HepG2 (cell line): Measurements from ENCODE around the gene GIMAP7. TPM values are rescaled to one million over a fixed set of nuclear protein-coding genes. Genes with fewer than 3 reads are reported as not detected.

Experiments
- ATAC-seq: fragments of 200-7000 bp; cut with Tn5 transposase; 3 replicates; pipeline ENCODE4 v1.9.1; 2020; ENCODE audit warnings: mild to moderate bottlenecking, moderate library complexity
- BruUV-seq: library from RNA; stranded (reverse); fragments of 400-500 nt; replicated peaks from 2 replicates; lab custom pipeline; 2021; lab: Mats Ljungman, UMichigan
- CTCF ChIA-PET: fragments of 300-600 bp; formaldehyde crosslinking; extraction: SDS; loops from one replicate; lab custom pipeline; 2021; ENCODE audit warnings: low total read pairs, inconsistent platforms, low intra/inter-chr PET ratio; lab: Yijun Ruan, JAX
- POLR2A ChIA-PET: fragments of 350-600 bp; sonication (Branson Sonifier 250); formaldehyde crosslinking; loops from one replicate; lab custom pipeline; 2020; ENCODE audit warnings: antibody characterized with exemption, inconsistent platforms; lab: Yijun Ruan, JAX
- DNase-seq: peaks from one replicate; pipeline ENCODE4 v3.0.0-alpha.2; 2015; ENCODE audit warnings: low spot score
- FAIRE-seq: peaks from 3 replicates; lab custom pipeline; 2011; peaks lifted over from hg19 to GRCh38; lab: Jason Lieb, UNC
- H2AFZ ChIP-seq: one replicate; pipeline ENCODE4 v1.6.1; 2011; ENCODE audit warnings: low read length, inconsistent platforms
- H3K27ac ChIP-seq: fragments of 300-600 bp; 3 replicates; pipeline ENCODE4 v1.8.0; 2011; ENCODE audit warnings: mixed run types, mild to moderate bottlenecking, mixed read lengths, low read length, inconsistent platforms; ENCODE audit not compliant: insufficient read depth; ENCODE audit errors: extremely low read length
- H3K27me3 ChIP-seq, 2 experiments: fragments of 200-600 bp in 1 of 2; 2 replicates in 1 of 2; 3 replicates in 1 of 2; pipeline versions ENCODE4 v1.6.0 to v1.8.0; 2011; ENCODE audit warnings: low read length in 2 of 2, mild to moderate bottlenecking in 2 of 2, moderate library complexity in 2 of 2, inconsistent platforms in 1 of 2; ENCODE audit not compliant: insufficient read depth in 2 of 2, control insufficient read depth in 1 of 2
- H3K36me3 ChIP-seq, 2 experiments: fragments of 200-600 bp in 1 of 2; replicated peaks in 1 of 2; 2 replicates in 1 of 2; 3 replicates in 1 of 2; pipeline versions ENCODE4 v1.5.1 to v1.8.0; 2011; ENCODE audit warnings: low read length in 2 of 2, inconsistent platforms in 1 of 2; ENCODE audit not compliant: insufficient read depth in 2 of 2, control insufficient read depth in 1 of 2
- H3K4me1 ChIP-seq: 2 replicates; pipeline ENCODE4 v1.5.1; 2012; ENCODE audit warnings: low read length, inconsistent platforms; ENCODE audit not compliant: insufficient read depth
- H3K4me2 ChIP-seq: 2 replicates; pipeline ENCODE4 v1.6.0; 2011; ENCODE audit warnings: low read depth, low read length, inconsistent platforms
- H3K4me3 ChIP-seq, 3 experiments: fragments of 200-600 bp in 1 of 3; sonication (generic), shearing (Covaris generic) in 1 of 3; replicated peaks in 1 of 3; 2 replicates each; pipeline ENCODE4 v1.5.1; 2011 to 2016; ENCODE audit warnings: low read length in 3 of 3, inconsistent platforms in 2 of 3, low read depth in 2 of 3, mild to moderate bottlenecking in 2 of 3, control low read depth in 1 of 3, mixed read lengths in 1 of 3; ENCODE audit not compliant: insufficient read depth in 1 of 3
- H3K79me2 ChIP-seq: one replicate; pipeline ENCODE4 v1.6.1; 2011; ENCODE audit warnings: low read length, inconsistent platforms; ENCODE audit not compliant: insufficient read depth
- H3K9ac ChIP-seq: 2 replicates; pipeline ENCODE4 v1.6.0; 2011; ENCODE audit warnings: mild to moderate bottlenecking, low read depth, low read length, inconsistent platforms; ENCODE audit not compliant: insufficient read depth
- H3K9me3 ChIP-seq: 2 replicates; pipeline ENCODE4 v1.5.1; 2012; ENCODE audit warnings: mild to moderate bottlenecking, low read length
- H4K20me1 ChIP-seq: 2 replicates; pipeline ENCODE4 v1.6.0; 2011; ENCODE audit warnings: inconsistent platforms, mild to moderate bottlenecking, low read length, moderate library complexity; ENCODE audit not compliant: insufficient read depth
- CEBPZ ChIP-seq: IDR thresholded peaks from 2 replicates; pipeline ENCODE4 v1.6.1; 2012; ENCODE audit warnings: low read length, improper control_type of control experiment
- GZF1 ChIP-seq: sonication (generic); formaldehyde crosslinking; IDR thresholded peaks from 2 replicates; pipeline ENCODE4 v1.5.1; 2020; ENCODE audit warnings: mild to moderate bottlenecking, missing genetic modification reagents
- HMGA1 ChIP-seq: sonication (generic); formaldehyde crosslinking; conservative IDR thresholded peaks from 2 replicates; pipeline ENCODE4 v1.4.0; 2020; ENCODE audit warnings: missing genetic modification reagents
- ONECUT2 ChIP-seq: sonication (generic); formaldehyde crosslinking; IDR thresholded peaks from 2 replicates; pipeline ENCODE4 v1.4.0; 2020; ENCODE audit warnings: missing genetic modification reagents
- RAD21 ChIP-seq: fragments of 450-650 bp; formaldehyde crosslinking; IDR thresholded peaks from 2 replicates; pipeline ENCODE4 v1.5.0; 2020; ENCODE audit warnings: mild to moderate bottlenecking
- ZNF264 ChIP-seq: sonication (generic); formaldehyde crosslinking; IDR thresholded peaks from 2 replicates; pipeline ENCODE4 v1.4.0; 2020; ENCODE audit warnings: missing genetic modification reagents
- ZNF850 ChIP-seq: sonication (generic); formaldehyde crosslinking; conservative IDR thresholded peaks from 2 replicates; pipeline ENCODE4 v1.9.0; 2021; ENCODE audit warnings: mild to moderate bottlenecking, missing genetic modification reagents
- in situ Hi-C: cut with HindIII; loops from 2 replicates; pipeline ENCODE4 v1.10.0; 2017; ENCODE audit warnings: low pct_unique_long_range_greater_than_20kb; ENCODE audit not compliant: extremely low pct_ligation_motif_present
- intact Hi-C: fragments of 100-400 bp; cut with micrococcal nuclease; formaldehyde crosslinking; loops from one replicate; pipeline ENCODE4 v1.10.0; 2022; ENCODE audit not compliant: unreplicated experiment
- polyA plus RNA-seq, 8 experiments: library from polyadenylated mRNA; depleted of rRNA in 3 of 8; stranded (reverse) in 7 of 8; unstranded in 1 of 8; fragments of >200 nt; fragmentation: Illumina TruSeq in 4 of 8; extraction: Trizol in 4 of 8; gene quantifications; 2 replicates each; pipeline versions ENCODE4 v1.2.1 to v1.2.3, GENCODE V29; 2011 to 2016; ENCODE audit warnings: low read depth in 4 of 8, missing spikeins in 1 of 8, mixed read lengths in 1 of 8; ENCODE audit not compliant: insufficient read depth in 1 of 8
- total RNA-seq, 5 experiments: library from RNA; depleted of rRNA; stranded (reverse); fragments of >200 nt; fragmentation: Illumina TruSeq; extraction: Trizol; gene quantifications; 2 replicates each; pipeline ENCODE4 v1.2.3, GENCODE V29; 2016; ENCODE audit warnings: low read depth in 1 of 5
- TF ChIP-seq, protein P1 (sequence below): IDR thresholded peaks from 2 replicates; pipeline ENCODE4 v1.6.1; 2016; ENCODE audit warnings: low read depth
- TF ChIP-seq, protein P2 (sequence below): IDR thresholded peaks from 2 replicates; pipeline ENCODE4 v1.6.1; 2012; ENCODE audit warnings: low read depth, low read length, improper control_type of control experiment
- TF ChIP-seq, protein P3 (sequence below): sonication (generic); formaldehyde crosslinking; conservative IDR thresholded peaks from 2 replicates; pipeline ENCODE4 v1.5.0; 2020; ENCODE audit warnings: missing genetic modification reagents
- TF ChIP-seq, protein P4 (sequence below): sonication (generic); formaldehyde crosslinking; IDR thresholded peaks from 2 replicates; pipeline ENCODE4 v1.5.1; 2020; ENCODE audit warnings: missing genetic modification reagents, mild to moderate bottlenecking, borderline replicate concordance

The GIMAP7 gene
- total and polyA plus RNA-seq, 2 of the 13 experiments (the other 11 are each of a cell fraction or from before 2014, with no cell fraction given) = not detected

DNA sequence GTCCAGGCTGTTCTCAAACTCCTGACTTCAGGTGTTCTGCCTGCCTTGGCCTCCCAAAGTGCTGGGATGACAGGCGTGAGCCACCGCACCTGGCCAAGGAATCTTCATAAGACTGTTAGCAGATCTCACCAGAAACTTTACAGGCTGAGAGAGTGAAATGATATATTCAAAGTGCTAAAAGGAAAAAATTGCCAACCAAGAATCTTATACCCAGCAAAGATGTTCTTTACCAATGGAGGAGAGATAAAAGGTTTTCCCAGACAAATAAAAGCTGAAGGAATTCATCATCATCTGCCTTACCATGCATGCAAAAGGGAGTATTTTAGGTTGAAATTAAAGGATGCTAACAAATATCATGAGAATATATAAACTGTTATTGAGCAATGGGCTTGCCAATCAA lies 23.6 kb downstream of the GIMAP7 start (continued):
- TF ChIP-seq, protein P1, sequence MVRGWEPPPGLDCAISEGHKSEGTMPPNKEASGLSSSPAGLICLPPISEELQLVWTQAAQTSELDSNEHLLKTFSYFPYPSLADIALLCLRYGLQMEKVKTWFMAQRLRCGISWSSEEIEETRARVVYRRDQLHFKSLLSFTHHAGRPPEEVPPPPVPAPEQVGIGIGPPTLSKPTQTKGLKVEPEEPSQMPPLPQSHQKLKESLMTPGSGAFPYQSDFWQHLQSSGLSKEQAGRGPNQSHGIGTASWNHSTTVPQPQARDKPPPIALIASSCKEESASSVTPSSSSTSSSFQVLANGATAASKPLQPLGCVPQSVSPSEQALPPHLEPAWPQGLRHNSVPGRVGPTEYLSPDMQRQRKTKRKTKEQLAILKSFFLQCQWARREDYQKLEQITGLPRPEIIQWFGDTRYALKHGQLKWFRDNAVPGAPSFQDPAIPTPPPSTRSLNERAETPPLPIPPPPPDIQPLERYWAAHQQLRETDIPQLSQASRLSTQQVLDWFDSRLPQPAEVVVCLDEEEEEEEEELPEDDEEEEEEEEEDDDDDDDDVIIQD (CRISPR knock-in tag) = no peak
- no peak for TF ChIP-seq ZNF850
- TF ChIP-seq ZNF264 = no peak
- TF ChIP-seq, protein P2, sequence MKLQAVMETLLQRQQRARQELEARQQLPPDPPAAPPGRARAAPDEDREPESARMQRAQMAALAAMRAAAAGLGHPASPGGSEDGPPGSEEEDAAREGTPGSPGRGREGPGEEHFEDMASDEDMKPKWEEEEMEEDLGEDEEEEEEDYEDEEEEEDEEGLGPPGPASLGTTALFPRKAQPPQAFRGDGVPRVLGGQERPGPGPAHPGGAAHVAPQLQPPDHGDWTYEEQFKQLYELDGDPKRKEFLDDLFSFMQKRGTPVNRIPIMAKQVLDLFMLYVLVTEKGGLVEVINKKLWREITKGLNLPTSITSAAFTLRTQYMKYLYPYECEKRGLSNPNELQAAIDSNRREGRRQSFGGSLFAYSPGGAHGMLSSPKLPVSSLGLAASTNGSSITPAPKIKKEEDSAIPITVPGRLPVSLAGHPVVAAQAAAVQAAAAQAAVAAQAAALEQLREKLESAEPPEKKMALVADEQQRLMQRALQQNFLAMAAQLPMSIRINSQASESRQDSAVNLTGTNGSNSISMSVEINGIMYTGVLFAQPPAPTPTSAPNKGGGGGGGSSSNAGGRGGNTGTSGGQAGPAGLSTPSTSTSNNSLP = no peak
- no peak for TF ChIP-seq ONECUT2 (CRISPR knock-in tag)

- in situ Hi-C loops = no loop called here
- CTCF ChIA-PET = no interaction called here
- POLR2A ChIA-PET = no interaction called here
Observed at GRCh38 chr7:150553163-150553562, 38.5 kb downstream of the GIMAP7 start.

More at GRCh38 chr7:150553163-150553562, 38.5 kb downstream of the GIMAP7 start:
- Histone ChIP-seq H3K4me2 (no peak overlapping the region), H4K20me1 (no peaks in the 10 kb centered on the region), H3K27ac (no peak overlapping the region), H3K36me3 (no peaks in the 10 kb centered on the region), H3K9ac (no peak overlapping the region), H3K79me2 (no peaks in the 10 kb centered on the region), H3K4me1 (no peaks in the 10 kb centered on the region), H2AFZ (no peak overlapping the region), H3K4me3 (no peak overlapping the region), H3K27me3 (no peaks in the 10 kb centered on the region), H3K9me3 (no peaks in the 10 kb centered on the region)
- FAIRE-seq = no peak
- DNase-seq = no peak
- ATAC-seq = no peak
- intact Hi-C loops = no loop called here
- TF ChIP-seq GZF1 (CRISPR knock-in tag) (no peak), CEBPZ (no peak), HMGA1 (no peak), RAD21 (CRISPR knock-in tag) (no peak)
- TF ChIP-seq, protein P3, sequence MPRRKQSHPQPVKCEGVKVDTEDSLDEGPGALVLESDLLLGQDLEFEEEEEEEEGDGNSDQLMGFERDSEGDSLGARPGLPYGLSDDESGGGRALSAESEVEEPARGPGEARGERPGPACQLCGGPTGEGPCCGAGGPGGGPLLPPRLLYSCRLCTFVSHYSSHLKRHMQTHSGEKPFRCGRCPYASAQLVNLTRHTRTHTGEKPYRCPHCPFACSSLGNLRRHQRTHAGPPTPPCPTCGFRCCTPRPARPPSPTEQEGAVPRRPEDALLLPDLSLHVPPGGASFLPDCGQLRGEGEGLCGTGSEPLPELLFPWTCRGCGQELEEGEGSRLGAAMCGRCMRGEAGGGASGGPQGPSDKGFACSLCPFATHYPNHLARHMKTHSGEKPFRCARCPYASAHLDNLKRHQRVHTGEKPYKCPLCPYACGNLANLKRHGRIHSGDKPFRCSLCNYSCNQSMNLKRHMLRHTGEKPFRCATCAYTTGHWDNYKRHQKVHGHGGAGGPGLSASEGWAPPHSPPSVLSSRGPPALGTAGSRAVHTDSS (CRISPR knock-in tag) = no peak
- TF ChIP-seq, protein P4, sequence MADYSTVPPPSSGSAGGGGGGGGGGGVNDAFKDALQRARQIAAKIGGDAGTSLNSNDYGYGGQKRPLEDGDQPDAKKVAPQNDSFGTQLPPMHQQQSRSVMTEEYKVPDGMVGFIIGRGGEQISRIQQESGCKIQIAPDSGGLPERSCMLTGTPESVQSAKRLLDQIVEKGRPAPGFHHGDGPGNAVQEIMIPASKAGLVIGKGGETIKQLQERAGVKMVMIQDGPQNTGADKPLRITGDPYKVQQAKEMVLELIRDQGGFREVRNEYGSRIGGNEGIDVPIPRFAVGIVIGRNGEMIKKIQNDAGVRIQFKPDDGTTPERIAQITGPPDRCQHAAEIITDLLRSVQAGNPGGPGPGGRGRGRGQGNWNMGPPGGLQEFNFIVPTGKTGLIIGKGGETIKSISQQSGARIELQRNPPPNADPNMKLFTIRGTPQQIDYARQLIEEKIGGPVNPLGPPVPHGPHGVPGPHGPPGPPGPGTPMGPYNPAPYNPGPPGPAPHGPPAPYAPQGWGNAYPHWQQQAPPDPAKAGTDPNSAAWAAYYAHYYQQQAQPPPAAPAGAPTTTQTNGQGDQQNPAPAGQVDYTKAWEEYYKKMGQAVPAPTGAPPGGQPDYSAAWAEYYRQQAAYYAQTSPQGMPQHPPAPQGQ (CRISPR knock-in tag) = no peak
- BruUV-seq = no TSS peak
